HG03108 (cell line): ENCODE data around the gene TGFBR3L.
"Not testable (repeated sequence)": the region's sequence is repeated elsewhere in the genome, so short reads cannot be mapped to it uniquely, and the experiment has no call there.

Experiments used
- ATAC-seq: cut with Tn5 transposase; IDR thresholded peaks from one replicate; pipeline ENCODE4 v1.9.1; 2021; ENCODE audit warnings: moderate library complexity; ENCODE audit not compliant: unreplicated experiment

TGFBR3L gene

DNA sequence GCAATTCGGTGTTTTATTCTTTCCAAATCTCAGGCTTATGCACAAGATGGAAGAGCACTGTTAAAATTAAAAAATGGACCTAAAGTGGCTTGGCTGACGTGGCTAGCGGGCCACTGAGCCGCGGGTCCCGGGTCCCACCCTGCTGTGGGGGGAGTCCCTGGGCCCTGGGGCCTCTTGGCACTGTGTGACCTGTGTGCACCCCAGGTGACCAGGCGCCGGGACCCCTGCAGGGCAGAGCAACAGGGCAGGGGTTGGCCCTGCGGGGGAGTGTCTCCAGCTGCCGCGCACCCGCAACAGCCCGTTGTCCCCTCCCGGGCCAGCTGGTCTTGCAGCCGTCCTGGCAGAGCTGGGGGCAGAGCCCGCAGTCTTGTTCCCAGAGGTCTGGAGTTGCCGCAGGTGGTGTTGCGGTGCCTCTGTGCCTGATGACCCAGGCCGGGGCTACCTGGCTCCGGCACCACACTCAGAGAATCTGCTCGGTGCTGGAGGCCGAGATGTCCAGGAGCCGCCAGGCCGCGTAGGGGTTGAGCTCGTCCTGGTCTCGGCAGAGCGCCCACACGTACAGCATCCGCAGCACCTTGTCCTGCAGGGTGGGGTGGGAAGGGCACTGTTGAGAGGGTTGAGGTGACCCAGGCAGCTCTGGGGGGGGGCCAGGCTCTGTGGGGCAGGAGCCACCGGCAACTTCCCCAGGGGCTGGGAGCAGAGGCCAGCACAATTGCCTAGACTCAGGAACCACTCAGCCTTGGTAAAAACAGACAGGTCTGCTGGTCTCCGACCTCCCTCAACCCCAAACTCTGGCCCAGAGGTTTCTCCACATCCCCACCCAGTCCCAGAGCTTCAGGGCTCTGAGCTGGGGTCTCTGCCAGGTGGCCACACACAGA lies 12.3 kb downstream of the TGFBR3L start:
- ATAC-seq, result no peak

DNA sequence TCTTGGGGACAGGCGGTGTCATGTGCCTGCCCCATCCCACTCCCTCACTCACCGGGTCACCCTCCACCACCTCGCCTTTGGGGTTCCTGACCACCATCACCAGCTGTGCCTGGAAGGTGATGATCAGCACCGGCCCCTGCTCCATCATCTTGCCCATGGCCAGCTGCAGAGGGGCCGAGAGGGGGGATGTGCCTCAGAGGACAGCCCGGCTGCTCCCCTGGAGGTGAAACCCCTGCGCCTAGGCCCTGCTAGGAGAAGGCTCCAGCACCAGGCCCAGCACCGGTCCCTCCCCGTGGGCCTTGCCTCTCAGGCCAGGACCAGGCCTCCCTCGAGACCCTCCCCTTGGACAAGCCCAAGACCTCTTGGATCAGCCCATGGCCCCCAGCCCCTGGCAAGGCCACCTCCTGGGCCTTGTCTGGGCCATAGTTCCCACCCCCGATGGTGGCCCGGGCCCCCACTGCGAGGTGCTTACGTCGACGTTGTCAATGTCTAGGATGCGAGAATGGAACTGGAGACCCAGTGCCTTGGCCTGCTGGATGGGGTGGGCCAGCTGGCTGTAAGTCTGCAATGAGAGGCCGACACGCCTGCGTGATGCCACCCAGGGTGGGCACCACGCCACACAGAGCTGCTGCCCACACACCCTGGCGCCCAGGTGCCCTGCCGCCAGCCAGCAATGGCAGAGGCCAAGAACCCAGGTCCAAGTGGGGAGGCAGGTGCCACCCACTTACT lies 13.1 kb downstream of the TGFBR3L start:
- no peak for ATAC-seq

DNA sequence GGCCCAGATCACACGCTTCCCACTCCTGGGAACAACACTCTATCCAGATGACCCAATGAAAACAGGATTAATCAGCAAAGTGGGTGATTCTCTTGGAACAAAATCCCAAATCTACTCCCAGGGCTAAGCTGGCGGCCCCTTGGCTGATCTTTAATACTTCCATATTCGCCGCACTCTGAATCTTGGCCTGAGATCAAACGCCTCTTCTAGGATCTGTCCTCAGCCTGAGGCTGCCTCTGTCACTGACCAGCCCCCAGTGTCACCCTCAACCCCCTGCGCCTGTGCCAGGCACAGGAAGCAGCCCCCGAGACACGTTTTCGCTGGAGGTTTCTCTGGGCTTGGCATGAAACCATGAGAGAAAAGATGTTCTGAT lies 13.7 kb downstream of the TGFBR3L start:
- no peak for ATAC-seq

DNA sequence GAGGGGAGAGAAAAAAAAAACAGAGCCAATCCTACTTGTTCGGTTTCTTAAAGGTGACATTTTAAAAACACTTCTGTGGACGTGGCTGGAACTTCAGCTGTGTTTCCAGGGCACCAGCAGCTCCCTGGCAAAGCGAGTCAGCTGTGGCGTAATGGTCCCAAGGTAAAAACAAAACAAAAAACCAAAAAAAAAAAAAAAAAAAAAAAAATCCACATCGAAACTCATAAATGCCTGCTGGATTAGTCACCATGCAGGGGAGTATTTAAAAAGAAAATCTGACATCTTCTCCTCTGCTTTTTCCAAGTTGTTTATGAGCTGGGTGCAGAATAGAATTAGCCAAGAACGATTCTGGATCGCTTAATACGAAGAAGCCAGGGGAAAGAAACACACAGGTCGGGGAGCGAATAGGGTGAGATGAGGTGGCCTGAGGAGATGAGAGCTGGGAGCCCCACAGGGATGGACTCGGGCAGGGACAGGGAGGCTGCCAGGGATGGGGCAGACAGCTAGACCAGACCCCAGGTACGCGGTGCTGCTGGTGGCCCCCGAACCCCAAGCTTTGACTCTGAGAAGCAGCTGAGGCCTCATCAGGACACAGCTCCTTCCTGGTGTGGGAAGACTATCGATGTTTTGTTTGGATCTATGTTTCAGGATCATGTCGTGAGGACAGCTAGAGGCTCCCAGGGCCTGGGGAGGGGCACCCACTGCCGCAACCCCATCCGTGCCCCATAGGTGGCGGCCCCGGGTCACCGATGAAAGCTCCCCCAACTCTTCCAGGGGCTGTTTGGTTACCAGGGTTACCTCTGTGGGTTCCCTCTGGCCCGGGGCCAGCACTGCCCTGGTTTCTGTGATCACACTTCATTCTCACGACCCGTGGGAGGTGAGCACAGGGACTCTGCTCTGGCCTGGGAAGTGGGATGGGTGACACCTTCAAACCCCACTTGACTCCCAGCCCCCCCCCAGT lies 14.4 kb downstream of the TGFBR3L start:
- ATAC-seq, result no peak

DNA sequence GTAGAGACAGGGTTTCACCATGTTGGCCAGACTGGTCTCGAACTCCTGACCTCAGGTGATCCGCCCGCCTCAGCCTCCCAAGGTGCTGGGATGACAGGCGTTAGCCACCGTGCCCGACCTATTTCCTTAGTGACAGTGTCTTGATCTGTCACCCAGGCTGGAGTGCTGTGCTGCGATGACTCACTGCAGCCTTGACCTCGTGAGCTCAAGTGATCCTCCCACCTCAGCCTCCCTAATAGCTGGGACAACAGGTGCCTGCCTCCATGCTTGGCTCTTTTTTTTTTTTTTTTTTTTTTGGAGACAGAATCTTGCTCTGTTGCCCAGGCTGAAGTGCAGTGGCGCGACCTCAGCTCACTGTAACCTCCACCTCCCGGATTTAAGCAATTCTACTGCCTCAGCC lies 15.4 kb downstream of the TGFBR3L start:
- ATAC-seq, result not testable (repeated sequence)

DNA sequence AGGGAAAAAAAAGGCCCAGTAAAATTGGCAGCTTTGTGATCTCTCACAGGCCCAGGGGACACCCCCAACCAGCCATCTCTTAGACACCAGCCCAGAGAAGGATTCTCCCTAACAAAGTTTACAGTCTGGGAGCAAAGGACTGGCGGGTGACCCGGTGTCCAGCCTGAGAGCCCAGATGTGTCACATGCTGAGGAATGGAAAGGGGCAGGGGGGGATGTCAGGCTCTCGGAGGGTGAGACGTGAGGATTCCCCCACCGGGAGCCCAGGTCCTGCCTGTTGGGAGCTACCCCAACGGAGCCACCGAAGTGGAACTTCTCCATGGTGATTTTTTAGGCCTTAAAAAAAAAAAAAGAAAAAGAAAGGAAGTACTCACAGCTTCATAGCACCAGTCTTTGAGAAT lies 16.1 kb downstream of the TGFBR3L start:
- no peak for ATAC-seq

DNA sequence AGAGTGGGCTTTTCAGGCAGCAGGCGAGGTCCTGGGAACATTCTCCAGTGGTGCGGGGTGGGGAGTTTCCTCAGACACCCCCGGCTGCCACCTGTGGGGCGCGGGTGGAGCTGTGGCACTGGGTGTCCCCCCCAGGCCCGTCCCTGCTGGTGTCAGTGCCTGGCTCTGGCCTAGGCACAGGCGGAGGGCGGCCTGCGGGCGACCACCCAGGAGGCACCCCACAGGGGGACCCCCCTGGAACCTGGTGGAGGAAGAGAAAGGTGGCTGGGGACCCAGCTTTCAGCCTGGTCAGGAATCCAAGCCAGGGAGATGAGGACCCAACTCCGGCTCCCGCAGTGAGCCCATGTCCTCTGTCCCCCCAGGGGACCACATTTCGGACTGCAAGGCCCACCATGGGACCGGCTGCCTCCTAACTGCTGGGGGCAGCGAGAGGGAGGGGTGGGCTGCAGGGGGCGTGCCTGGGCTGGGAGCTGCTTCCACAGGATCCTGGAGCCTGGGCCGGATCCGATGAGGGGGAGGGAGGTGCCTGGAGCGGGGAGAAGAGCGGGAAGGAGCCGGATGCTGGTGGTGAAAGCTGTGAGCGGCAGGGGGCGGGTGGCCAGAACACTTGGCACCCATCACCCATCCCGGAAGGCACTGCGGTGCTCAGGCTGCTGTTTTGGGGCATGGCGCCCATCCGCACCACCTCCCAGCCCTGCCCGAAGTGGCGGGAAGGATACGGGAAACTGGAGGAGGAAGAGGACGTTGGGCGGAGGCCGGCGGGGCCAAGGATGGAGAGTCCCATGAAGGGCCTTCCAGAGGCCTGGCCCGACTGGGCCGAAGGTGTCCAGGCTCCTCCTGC lies 16.8 kb downstream of the TGFBR3L start:
- ATAC-seq, result no peak

DNA sequence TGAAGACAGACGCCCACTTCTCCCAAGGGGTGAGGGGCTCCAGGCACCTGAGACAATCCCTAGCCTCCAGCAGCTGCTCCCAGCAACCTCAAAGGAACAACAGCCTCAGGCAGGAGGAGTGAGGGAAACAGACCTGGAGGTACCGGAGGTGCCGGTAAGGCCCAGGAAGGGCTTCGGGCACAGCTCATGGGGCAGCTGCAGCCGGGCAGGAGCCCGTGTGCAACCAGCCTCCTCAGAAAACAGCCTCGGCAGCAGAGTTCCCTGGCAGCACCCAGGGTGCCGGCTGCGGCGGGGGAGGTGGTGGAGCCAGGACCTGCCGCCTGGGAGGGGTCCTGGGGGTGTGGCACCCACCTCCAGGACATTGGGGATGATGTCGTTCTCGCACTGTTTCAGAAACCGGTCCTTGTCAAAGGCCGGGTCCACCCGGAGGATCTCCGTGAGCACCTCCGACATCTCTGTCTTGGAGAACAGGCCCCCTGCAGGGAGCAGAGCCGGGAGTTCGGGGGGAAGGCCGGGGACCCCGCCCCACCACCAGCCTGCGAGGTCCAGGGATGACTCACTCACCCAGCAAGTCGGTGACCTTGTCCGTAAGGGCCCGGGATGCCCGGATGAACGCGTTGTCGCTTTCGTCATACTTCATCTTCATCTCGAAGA lies 17.8 kb downstream of the TGFBR3L start:
- ATAC-seq, result no peak

DNA sequence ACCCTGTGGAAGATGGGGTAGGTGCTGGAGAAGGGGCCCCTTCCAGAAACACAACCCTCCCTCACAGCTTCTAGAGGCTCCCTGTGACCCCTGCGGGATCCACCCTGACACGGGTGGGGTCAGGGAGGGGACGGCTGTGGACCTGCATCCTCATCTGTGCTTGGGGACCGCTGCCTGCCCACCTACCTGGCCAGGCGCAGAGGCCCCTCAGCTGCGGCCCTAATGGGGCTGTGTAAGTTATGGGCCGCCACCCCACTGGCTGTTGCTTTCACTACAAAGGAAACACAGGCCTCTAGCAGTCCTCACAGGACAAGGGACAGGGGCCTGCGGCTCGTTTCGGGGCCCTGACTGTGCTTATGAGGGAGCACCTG lies 18.3 kb downstream of the TGFBR3L start:
- ATAC-seq, result no peak

DNA sequence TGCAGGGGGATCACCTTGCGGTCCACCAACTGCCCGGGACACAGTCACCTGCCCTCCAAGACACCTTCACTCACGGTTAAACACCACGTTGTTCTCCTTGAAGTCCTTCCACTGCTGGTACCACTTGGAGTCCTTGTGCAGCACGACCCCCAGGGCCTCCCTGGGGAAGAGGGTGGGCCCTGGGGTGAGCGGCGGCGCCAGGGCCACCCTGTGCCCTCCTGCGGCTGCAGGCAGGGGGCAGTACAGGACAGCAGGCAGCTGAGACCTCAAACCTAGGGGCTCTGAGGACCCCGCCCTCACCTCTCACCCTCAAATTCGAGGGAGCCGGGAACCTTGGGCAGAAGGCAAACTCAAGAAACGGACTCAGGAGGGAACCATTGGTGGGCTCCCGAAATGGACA lies 18.8 kb downstream of the TGFBR3L start:
- no peak for ATAC-seq

DNA sequence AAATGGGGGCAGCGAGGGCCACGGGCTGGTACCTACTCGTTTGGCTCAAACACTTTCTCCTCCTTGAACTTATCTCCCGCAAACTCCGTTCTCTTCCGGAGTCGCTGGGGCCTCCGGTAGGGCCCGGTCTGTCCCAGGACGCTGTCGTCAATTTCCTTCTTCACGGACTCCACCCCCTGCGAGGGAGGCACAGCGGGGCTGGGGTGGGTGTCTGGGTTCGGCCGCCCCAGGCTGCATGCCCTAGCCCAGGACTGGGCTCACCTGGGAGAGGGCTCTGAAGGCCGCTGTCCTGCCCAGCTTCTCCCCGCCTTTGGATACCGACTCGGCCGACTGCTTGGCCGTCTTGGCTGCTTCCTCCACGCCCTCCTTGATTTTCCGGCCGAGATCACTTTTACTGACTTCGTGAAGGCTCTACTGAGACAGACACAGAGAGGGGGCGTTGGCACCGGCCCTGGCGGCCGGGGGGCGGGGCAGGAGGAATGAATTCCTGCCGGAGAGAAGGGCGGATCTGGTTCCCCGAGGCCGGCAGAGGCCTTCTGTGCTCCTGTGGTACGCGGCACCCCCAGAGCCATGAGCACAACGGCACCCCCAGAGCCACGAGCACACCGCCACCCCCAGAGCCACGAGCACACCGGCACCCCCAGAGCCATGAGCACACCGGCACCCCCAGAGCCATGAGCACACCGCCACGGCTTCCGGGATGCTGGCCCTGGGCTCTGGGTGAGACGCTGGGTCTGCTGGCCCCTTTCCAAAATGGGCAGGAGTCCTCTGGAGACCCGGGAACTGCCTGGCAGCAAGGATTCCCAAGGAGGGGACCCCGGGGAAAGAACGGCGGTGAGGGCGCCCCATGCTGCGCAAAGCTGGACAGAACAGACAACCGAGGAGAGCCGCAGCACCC lies 19.4 kb downstream of the TGFBR3L start:
- ATAC-seq, result no peak

DNA sequence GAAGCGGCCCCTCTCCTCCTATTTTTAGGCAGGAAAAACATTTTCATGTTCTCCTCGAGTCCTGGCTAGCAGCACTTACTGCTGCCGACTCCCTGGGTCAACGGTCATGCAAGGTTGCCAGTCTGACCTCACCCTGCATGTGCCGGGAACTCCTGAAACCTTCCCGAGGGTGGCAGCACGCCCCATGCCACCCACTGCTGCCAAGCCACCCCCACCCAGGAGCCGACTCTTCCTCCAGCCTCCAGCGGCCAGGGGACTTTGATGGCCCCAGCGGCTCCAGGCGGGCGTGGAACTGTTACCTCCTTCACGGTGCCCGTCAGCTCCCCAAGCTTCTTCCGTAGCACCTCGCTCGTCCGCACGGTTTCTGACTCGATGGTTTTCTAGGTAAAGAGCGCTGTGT lies 20.1 kb downstream of the TGFBR3L start:
- ATAC-seq, result no peak

DNA sequence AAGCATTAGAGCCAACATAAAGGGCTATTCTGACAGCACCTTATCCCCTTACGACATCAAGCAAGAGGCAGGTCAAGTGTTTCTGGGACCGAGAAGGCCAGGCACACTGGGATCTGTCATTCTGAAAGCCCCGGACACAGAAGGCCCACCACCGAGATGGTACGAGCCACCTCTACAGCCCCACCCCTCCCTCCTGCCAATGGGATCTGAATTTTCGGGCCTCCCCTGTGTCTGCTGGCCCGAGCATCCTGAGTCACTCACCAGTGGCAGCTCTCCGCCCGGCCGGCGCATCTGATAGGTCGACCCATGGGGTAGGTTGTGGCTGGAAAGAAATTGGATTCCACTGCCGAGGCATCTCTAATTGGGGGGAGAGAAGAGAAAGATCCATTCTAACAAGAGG lies 26.2 kb downstream of the TGFBR3L start:
- no peak for ATAC-seq

DNA sequence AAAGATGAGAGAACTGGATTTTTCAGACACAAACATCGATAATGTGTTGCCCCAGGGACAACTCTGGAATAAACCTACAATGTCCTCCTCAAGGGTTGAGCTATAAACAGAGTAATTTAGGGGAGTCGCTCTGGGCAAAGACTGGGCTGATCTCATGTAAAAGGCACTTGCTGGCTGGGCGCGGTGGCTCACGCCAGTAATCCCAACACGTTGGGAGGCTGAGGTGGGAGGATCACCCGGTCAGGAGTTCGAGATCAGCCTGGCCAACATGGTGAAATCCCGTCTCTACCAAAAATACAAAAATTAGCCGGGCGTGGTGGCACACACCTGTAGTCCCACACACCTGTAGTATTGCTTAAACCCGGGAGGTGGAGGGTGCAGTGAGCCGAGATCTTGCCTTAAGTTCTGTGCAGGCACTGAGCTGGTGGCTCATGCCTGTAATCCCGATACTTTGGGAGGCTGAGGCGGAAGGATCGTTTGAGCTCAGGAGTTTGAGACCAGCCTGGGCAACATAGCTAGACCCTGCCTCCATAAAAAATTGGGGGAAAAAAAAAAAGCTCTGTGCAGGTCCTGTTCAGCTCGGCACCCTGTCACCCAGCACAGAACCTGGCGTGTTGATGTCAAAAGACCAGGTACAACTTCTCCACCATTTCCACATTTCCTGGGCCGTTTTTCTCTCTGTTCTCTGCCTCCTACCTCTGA lies 27.4 kb downstream of the TGFBR3L start:
- ATAC-seq, result no peak

DNA sequence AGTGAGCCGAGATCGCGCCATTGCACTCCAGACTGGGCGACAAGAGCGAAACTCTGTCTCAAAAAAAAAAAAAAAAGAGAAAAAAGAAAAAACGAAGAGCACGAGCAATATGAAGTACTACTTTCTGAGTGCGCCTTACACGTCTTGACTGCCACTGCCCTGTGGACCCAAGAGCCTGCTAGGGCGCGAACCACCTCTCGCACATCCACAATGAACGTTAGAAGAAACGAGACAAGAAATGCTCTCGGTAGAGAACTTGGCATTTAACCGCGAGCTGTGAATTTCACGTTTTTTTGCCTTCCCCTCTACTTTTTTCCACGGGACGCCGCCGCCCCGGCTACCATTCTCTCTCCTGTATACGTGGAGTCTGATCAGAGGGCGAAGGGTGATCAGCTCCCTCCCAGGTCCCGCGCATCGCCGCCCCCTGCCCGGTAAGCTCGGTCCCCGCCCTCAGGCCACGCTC lies 28.4 kb downstream of the TGFBR3L start:
- no peak for ATAC-seq

DNA sequence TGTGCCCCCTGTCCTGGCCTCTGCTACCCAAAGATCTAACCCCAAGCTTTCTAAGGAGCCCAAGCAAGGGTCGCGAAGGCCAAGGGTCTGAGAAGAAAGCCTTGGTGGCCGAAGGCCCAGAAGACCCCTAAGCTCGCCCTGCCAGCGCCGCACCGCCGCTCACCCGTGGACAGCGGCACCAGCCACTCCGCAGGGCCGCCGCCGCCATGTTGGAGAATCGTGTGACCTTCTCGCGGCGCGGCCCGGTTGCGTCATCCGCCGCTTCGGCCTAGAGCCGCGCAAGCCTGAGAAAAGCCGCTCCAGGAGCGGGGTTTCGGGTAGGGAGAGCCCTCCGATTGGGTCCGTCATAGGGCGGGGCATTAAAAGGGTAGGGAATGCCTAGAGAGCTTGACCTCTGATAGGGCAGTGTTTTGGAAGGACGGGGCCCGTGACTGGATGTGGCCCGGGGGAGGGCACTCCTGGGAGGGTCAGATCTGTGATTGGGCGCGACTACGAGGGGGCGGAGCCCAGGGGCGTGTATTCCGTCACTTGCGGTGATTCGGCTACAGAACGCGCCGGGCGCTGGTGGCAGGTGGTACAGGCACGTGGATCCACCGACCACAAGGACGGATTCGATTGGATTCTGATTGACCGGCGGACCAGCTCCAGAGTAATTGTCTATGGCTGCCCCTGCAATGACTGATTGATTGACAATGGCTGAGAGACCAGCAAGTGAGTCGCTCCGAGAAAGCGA lies 29.0 kb downstream of the TGFBR3L start, which contains the start of gene TIMM44:
Gene TIMM44, minus strand, starts transcription at position 223 of the 733 bp plus-strand sequence. Its CDS starts 15 bp downstream, at position 208.
- ATAC-seq, result peak; percentile 97

DNA sequence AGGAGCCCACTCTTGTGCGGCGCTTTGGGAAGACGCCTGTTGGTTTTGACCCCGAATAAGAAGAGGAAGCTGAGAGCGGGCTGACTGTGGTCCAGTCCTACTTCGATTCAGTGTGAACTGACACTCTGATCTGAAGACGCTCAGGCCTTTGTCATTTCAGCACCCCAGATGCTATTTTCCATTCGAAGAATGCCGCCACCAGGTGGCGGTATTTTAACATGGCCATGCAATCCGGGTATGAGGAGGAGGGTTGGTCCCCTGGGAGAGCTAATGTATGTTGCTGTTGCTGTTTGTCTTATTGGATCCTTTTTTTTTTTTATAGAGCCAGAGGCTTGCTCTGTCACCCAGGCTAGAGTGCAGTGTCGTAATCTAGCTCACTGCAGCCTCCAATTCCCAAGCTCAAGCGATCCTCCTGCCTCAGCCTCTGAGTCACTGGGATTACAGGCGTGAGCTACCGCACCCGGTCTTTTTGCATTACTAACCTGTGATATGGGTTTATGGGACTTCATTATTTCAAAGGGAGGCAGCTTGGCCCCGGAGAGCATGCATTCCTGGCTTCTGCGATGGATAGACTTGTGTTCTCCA lies 29.6 kb downstream of the TGFBR3L start:
- no peak for ATAC-seq
